ENCODE measurements around the gene SLC9C2.
"Not testable (repeated sequence)": the region's sequence is repeated elsewhere in the genome, so short reads cannot be mapped to it uniquely, and the experiment has no call there.

Gene SLC9C2

DNA sequence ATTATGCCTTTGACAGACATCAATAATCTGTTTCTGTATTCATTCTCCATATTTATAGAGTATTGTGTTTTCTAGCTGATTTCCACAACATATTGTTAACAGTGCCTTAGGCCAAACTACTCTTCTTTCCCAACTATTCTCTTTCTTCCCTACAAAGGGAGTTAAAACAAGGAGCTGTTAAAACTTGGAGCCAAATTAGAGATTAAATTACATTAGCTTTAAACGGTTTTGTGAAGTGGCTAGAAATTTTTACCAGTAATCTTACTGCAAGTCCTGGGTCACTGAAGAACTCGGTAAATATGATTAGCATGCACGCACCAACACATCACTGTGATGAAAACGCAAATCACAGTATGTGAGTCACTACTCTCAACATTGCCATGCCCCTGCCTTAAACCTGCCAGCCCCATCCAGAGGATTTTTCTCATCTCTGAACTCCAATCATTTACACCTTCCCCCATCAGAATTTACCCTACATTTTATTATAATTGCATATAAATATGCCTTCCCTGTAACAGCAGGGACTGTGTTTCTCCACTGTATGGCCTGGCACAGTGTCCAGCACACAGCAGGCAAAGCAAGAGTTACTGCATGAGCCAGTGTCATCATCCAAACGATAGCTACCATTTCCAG is 127.2 kb downstream of the SLC9C2 start:
- FAIRE-seq = peak; percentile 46
- DNase-seq (ENCODE audit: insufficient read length, low spot score) = no peak
- TF ChIP-seq, protein P1, sequence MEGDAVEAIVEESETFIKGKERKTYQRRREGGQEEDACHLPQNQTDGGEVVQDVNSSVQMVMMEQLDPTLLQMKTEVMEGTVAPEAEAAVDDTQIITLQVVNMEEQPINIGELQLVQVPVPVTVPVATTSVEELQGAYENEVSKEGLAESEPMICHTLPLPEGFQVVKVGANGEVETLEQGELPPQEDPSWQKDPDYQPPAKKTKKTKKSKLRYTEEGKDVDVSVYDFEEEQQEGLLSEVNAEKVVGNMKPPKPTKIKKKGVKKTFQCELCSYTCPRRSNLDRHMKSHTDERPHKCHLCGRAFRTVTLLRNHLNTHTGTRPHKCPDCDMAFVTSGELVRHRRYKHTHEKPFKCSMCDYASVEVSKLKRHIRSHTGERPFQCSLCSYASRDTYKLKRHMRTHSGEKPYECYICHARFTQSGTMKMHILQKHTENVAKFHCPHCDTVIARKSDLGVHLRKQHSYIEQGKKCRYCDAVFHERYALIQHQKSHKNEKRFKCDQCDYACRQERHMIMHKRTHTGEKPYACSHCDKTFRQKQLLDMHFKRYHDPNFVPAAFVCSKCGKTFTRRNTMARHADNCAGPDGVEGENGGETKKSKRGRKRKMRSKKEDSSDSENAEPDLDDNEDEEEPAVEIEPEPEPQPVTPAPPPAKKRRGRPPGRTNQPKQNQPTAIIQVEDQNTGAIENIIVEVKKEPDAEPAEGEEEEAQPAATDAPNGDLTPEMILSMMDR (IDR thresholded peaks at IDR 0.05; ENCODE audit: insufficient read depth, missing control alignments) = no peak

DNA sequence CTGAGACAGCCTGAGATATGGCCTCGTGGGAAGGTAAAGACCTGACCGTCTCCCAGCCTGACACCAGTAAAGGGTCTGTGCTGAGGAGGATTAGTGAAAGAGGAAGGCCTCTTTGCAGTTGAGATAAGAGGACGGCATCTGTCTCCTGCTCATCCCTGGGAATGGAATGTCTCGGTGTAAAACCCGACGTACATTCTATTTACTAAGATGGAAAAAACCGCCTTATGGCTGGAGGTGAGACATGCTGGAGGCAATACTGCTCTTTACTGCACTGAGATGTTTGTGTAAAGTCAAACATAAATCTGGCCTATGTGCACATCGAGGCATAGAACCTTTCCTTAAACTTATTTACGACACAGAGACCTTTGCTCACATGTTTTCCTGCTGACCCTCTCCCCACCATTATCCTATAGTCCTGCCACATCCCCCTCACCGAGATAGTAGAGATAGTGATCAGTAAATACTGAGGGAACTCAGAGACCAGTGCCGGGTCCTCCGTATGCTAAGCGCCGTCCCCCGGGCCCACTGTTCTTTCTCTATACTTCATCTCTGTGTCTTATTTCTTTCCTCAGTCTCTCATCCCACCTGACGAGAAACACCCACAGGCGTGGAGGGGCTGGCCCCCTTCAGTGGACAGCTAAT is 128.0 kb downstream of the SLC9C2 start:
- FAIRE-seq = peak; percentile 29
- DNase-seq (ENCODE audit: insufficient read length, low spot score) = not testable (repeated sequence)

DNA sequence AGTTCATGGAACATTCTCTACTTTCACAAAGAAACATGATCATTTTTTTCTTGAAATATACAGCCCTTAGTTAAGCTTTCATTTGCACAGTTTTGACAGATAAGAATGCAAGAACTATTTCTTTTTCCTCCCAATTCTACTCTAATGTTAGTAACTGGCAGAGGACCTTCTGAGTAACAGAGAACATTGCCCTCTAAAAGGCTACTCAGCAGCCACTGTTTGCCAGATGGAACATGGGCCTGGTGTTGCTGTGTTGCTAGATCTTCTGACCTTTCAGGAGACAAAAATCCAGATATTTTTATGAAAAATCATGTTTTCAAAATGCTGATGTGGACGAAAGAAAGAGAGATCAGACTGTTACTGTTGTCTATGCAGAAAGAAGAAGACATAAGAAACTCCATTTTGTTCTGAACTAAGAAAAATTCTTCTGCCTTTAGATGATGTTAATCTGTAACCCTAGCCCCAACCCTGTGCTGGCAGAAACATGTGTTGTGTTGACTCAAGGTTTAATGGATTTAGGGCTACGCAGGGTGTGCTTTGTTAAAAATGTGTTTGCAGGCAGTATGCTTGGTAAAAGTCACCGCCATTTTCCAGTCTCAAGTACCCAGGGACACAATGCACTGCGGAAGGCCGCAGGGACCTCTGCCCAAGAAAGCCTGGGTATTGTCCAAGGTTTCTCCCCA is 128.6 kb downstream of the SLC9C2 start:
- FAIRE-seq (peak; percentile 38), DNase-seq (ENCODE audit: insufficient read length, low spot score) (no peak)
- TF ChIP-seq, protein P1 (IDR thresholded peaks at IDR 0.05; ENCODE audit: insufficient read depth, missing control alignments) = no peak

DNA sequence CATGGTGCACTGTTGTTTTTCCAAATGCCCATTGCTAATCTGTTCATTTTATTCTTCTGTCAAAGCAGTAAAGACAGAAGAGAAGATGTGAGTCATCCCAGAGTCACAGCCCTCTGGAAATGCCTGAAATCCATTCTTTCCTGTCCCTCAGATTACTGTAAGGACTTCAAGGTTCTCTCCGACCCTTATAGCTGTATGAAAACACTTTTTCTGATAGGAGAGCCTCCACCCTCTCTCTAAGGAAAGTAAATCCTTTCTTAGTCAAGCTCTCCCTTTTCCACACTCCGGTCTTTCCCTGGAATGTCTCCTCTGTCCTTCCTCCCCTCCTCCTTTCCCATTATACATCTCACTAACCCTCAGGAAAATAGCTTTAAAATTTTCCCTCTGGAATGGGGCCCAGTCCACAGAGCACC is 129.3 kb downstream of the SLC9C2 start:
- peak; percentile 11 for FAIRE-seq
- TF ChIP-seq, protein P1 (IDR thresholded peaks at IDR 0.05; ENCODE audit: insufficient read depth, missing control alignments) = no peak
- no peak for DNase-seq (ENCODE audit: insufficient read length, low spot score)

DNA sequence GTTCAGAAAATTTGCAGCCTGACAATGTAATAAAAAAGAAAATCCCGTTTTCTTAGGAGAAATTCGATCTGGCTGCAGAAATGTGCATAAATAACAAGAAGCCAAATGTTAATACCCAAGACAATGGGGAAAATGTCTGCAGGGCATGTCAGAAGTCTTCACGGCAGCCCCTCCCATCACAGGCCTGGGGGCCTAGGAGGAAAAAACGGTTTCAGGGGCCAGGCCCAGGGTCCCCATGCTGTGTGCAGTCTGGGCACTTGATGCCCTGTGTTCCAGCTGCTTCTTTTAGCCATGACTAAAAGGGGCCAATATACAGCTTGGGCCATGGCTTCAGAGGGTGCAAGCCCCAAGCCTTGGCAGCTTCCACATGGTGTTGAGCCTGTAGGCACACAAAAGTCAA is 132.3 kb downstream of the SLC9C2 start:
- FAIRE-seq (no peak), DNase-seq (ENCODE audit: insufficient read length, low spot score) (no peak)
- TF ChIP-seq, protein P1 (IDR thresholded peaks at IDR 0.05; ENCODE audit: insufficient read depth, missing control alignments) = no peak

DNA sequence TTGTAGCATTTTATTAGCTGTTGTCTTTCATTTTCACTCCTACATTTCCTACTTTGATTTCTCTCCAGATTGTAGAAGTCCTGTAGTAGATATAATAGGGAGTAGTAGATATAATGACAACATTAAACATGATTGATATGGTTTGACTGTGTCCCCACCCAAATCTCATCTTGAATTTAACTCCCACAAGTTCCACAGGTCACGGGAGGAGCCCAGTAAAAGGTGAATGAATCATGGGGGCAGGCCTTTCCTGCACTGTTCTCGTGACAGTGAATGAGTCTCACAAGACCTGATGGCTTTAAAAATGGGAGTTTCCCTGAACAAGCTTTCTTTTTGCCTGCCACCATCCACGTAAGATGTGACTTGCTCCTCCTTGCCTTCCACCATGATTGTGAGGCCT is 133.2 kb downstream of the SLC9C2 start:
- FAIRE-seq (no peak), DNase-seq (ENCODE audit: insufficient read length, low spot score) (no peak)
- TF ChIP-seq, protein P1 (IDR thresholded peaks at IDR 0.05; ENCODE audit: insufficient read depth, missing control alignments) = no peak

DNA sequence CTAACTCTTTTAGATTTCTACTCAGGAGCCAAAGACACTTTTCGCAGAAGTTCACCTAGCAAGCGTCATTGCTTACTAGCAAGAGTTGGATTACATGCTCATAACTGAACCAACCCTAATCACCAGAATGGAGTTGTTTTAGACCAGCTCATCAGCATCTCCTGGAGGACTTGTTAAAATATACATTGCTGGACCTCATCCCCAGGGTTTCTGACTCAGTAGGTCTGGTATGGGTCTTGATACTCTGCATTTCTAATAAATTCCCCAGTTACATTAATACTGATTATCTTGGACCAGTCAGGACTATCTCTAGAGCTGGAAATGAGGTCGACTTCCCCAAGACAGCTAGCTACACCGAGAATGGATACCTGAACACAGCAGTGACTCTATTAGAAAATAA is 135.4 kb downstream of the SLC9C2 start:
- TF ChIP-seq, protein P1 (IDR thresholded peaks at IDR 0.05; ENCODE audit: insufficient read depth, missing control alignments) = no peak
- DNase-seq (ENCODE audit: insufficient read length, low spot score) = no peak
- FAIRE-seq = no peak

DNA sequence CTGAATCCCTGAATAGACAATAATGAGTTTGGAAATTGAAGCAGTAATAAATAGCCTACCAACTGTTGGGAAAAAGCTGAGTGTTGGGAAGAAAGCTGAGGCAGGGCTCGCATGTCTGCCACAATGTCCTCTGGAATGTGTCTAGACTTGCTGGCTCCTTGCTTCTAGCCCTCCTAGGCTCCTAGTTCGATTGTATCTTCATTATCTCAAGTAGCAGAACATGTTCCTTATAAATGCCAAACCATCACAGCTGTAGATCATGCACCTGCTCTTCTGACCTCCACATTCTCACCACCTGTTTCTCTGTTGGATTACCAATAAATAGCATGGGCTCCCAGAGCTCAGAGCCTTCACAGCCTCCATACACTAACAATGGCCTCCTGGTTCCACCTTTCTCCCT is 138.7 kb downstream of the SLC9C2 start:
- FAIRE-seq; DNase-seq (ENCODE audit: insufficient read length, low spot score): not testable (repeated sequence)

DNA sequence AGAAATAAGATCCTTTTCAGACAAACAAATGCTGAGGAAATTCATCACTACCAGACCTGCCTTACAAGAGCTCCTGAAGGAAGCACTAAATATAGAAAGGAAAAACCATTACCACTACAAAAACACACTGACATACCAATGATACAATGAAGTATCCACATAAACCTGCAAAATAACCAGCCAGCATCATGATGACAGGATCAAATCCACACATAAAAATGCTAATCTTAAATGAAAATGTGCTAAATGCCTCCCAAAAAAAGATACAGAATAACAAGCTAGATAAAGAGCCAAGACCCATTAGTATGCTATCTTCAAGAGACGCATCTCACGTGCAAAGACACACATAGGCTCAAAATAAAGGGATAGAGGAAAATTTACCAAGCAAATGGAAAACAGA is 140.2 kb downstream of the SLC9C2 start:
- not testable (repeated sequence) for FAIRE-seq; DNase-seq (ENCODE audit: insufficient read length, low spot score)
